ENCODE data around the gene TMEM63B. TPM values are rescaled to one million over a fixed set of nuclear protein-coding genes. Genes with fewer than 3 reads are reported as not detected.

TMEM63B gene
- total RNA-seq, 2 donors from 2014 or later = 64.6 to 65.2 TPM

- H3K36me3 ChIP-seq (ENCODE audit: control insufficient read depth, insufficient read depth, low read length) = peaks cover 22% of the 10 kb centered on the region
- Mint-ChIP-seq H3K4me1 (no peaks in the 10 kb centered on the region), H3K27ac (no peak overlapping the region), H3K27me3 (ENCODE audit: insufficient read depth) (no peaks in the 10 kb centered on the region), H3K9me3 (no peaks in the 10 kb centered on the region), H3K36me3 (ENCODE audit: low read depth) (peaks cover 38% of the 10 kb centered on the region), H3K4me3 (no peak overlapping the region)
- no peak overlapping the region for H3K4me3 ChIP-seq (ENCODE audit: low read length)
- H3K4me1 ChIP-seq (ENCODE audit: control insufficient read depth, insufficient read depth, low read length) = no peaks in the 10 kb centered on the region
- TF ChIP-seq CTCF (conservative IDR thresholded peaks at IDR 0.05) = no peak
- H3K9ac ChIP-seq (ENCODE audit: extremely low read depth, low read length, poor library complexity, severe bottlenecking) = no peak overlapping the region
- H3K27me3 ChIP-seq (ENCODE audit: control insufficient read depth, insufficient read depth, low read length, poor library complexity, severe bottlenecking) = no peaks in the 10 kb centered on the region
- no peak for DNase-seq
- H3K27ac ChIP-seq (ENCODE audit: low read depth, low read length) = no peak overlapping the region
- WGBS, 2 experiments (ENCODE audit: insufficient coverage in 1 of 2, insufficient read length in 1 of 2) = 90 to 92% methylated on average over 6 to 7 of the region's 7 CpGs
- no peaks in the 10 kb centered on the region for H3K9me3 ChIP-seq (ENCODE audit: control insufficient read depth, low read length)
Measured at GRCh38 chr6:44149369-44150012, 22.1 kb downstream of the TMEM63B start.

- no peaks in the 10 kb centered on the region for H3K27me3 Mint-ChIP-seq (ENCODE audit: insufficient read depth)
- Histone ChIP-seq H3K4me3 (ENCODE audit: low read length) (no peak overlapping the region), H3K27me3 (ENCODE audit: control insufficient read depth, insufficient read depth, low read length, poor library complexity, severe bottlenecking) (no peaks in the 10 kb centered on the region), H3K9ac (ENCODE audit: extremely low read depth, low read length, poor library complexity, severe bottlenecking) (no peak overlapping the region), H3K36me3 (ENCODE audit: control insufficient read depth, insufficient read depth, low read length) (peaks cover 21% of the 10 kb centered on the region), H3K27ac (ENCODE audit: low read depth, low read length) (no peak overlapping the region), H3K9me3 (ENCODE audit: control insufficient read depth, low read length) (no peaks in the 10 kb centered on the region), H3K4me1 (ENCODE audit: control insufficient read depth, insufficient read depth, low read length) (no peaks in the 10 kb centered on the region)
- no peak for TF ChIP-seq CTCF (conservative IDR thresholded peaks at IDR 0.05)
- no peak overlapping the region for H3K4me3 Mint-ChIP-seq
- DNase-seq = no peak
- H3K9me3 Mint-ChIP-seq = no peaks in the 10 kb centered on the region
- peaks cover under 1% of the 10 kb centered on the region for H3K4me1 Mint-ChIP-seq
- peaks cover 40% of the 10 kb centered on the region for H3K36me3 Mint-ChIP-seq (ENCODE audit: low read depth)
- 92 to 93% methylated on average over 2 to 3 of the region's 3 CpGs for WGBS, 2 experiments (ENCODE audit: insufficient coverage in 1 of 2, insufficient read length in 1 of 2)
- H3K27ac Mint-ChIP-seq = no peak overlapping the region
Measured at GRCh38 chr6:44150317-44150917, 23.1 kb downstream of the TMEM63B start.

GRCh38 chr6:44151348-44152108, 24.2 kb downstream of the TMEM63B start:
- H3K36me3 ChIP-seq (ENCODE audit: control insufficient read depth, insufficient read depth, low read length) = peaks cover 16% of the 10 kb centered on the region
- no peaks in the 10 kb centered on the region for H3K4me1 ChIP-seq (ENCODE audit: control insufficient read depth, insufficient read depth, low read length)
- H3K9me3 ChIP-seq (ENCODE audit: control insufficient read depth, low read length) = no peaks in the 10 kb centered on the region
- Mint-ChIP-seq H3K27me3 (ENCODE audit: insufficient read depth) (no peaks in the 10 kb centered on the region), H3K36me3 (ENCODE audit: low read depth) (peaks cover 31% of the 10 kb centered on the region), H3K4me3 (no peak overlapping the region), H3K27ac (no peak overlapping the region), H3K9me3 (no peaks in the 10 kb centered on the region), H3K4me1 (peaks cover 10% of the 10 kb centered on the region)
- peak; percentile 99 for TF ChIP-seq CTCF (conservative IDR thresholded peaks at IDR 0.05)
- H3K27ac ChIP-seq (ENCODE audit: low read depth, low read length) = no peak overlapping the region
- H3K4me3 ChIP-seq (ENCODE audit: low read length) = no peak overlapping the region
- no peaks in the 10 kb centered on the region for H3K27me3 ChIP-seq (ENCODE audit: control insufficient read depth, insufficient read depth, low read length, poor library complexity, severe bottlenecking)
- DNase-seq = peak; percentile 94
- no peak overlapping the region for H3K9ac ChIP-seq (ENCODE audit: extremely low read depth, low read length, poor library complexity, severe bottlenecking)
- WGBS, 2 experiments (ENCODE audit: insufficient coverage in 1 of 2, insufficient read length in 1 of 2) = 22 to 35% methylated on average over 22 to 31 of the region's 31 CpGs

Data from endodermal cell (in vitro differentiated cells).